ENCODE results near the gene EXT2. TPM values are rescaled to one million over a fixed set of nuclear protein-coding genes. Genes with fewer than 3 reads are reported as not detected.

The EXT2 gene
- total RNA-seq, 1 donor from 2014 or later, result 75.0 TPM

- no peaks in the 10 kb centered on the region for H3K9me3 Mint-ChIP-seq
- H3K36me3 Mint-ChIP-seq, result no peaks in the 10 kb centered on the region
- H3K4me1 Mint-ChIP-seq, result peaks cover 17% of the 10 kb centered on the region
- no peak overlapping the region for H3K27ac Mint-ChIP-seq
- no peak overlapping the region for H3K4me3 Mint-ChIP-seq
- TF ChIP-seq CTCF (IDR thresholded peaks at IDR 0.05; ENCODE audit: unreplicated experiment), result no peak
- DNase-seq (ENCODE audit: low spot score in 2 of 2, unreplicated experiment in 2 of 2), result no peak
- H3K27me3 Mint-ChIP-seq (ENCODE audit: low read depth), result no peaks in the 10 kb centered on the region
These were observed 168.9 kb downstream of the EXT2 start for GRCh38 chr11:44264438-44264749.

- no peak for TF ChIP-seq CTCF (IDR thresholded peaks at IDR 0.05; ENCODE audit: unreplicated experiment)
- Mint-ChIP-seq H3K4me1 (peaks cover 21% of the 10 kb centered on the region), H3K9me3 (no peaks in the 10 kb centered on the region), H3K27me3 (ENCODE audit: low read depth) (no peaks in the 10 kb centered on the region), H3K36me3 (no peaks in the 10 kb centered on the region), H3K4me3 (no peak overlapping the region), H3K27ac (no peak overlapping the region)
- DNase-seq (ENCODE audit: low spot score in 2 of 2, unreplicated experiment in 2 of 2), result no peak
These were observed 169.3 kb downstream of the EXT2 start for GRCh38 chr11:44264761-44265160.

DNA sequence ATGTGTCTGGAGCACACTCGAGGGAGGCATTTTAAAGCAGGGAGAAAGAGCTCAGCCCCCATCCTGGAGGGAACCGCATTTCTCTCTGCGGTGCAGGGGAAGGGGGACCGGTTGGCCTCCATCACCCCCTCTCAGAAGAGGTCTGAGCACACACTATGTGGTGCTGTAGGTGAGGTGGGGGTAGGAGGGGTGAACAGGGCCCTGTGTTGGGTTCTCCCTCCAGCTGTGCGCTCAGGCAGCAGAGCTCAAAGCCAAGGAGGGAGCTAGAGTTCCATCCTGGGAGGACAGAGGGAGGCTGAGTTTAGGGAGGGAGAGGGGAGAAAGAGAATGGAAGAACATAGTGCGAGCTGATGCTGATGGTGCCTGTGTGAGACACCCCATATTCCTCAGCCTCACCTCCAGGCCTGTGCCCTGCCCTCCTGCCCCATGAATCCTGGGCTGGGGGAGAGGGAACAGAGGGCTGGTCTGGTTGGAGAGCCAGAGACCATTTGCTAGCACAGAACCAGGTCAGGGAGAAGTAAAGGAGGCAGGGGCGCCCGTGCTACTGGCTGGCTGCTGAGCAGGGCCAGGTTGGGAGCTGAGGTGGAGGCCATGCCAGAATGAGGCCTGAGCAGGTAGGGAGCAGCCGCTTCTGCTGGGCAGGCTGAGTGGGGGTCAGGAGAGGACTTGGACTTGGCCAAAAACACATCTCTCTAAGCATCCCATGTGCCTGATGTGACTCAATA, 170.7 kb downstream of the EXT2 start:
- DNase-seq (ENCODE audit: low spot score in 2 of 2, unreplicated experiment in 2 of 2), result no peak
- Mint-ChIP-seq H3K36me3 (no peaks in the 10 kb centered on the region), H3K9me3 (no peaks in the 10 kb centered on the region), H3K4me3 (no peak overlapping the region), H3K4me1 (peaks cover 31% of the 10 kb centered on the region), H3K27ac (no peak overlapping the region), H3K27me3 (ENCODE audit: low read depth) (no peaks in the 10 kb centered on the region)
- TF ChIP-seq CTCF (IDR thresholded peaks at IDR 0.05; ENCODE audit: unreplicated experiment), result no peak

DNA sequence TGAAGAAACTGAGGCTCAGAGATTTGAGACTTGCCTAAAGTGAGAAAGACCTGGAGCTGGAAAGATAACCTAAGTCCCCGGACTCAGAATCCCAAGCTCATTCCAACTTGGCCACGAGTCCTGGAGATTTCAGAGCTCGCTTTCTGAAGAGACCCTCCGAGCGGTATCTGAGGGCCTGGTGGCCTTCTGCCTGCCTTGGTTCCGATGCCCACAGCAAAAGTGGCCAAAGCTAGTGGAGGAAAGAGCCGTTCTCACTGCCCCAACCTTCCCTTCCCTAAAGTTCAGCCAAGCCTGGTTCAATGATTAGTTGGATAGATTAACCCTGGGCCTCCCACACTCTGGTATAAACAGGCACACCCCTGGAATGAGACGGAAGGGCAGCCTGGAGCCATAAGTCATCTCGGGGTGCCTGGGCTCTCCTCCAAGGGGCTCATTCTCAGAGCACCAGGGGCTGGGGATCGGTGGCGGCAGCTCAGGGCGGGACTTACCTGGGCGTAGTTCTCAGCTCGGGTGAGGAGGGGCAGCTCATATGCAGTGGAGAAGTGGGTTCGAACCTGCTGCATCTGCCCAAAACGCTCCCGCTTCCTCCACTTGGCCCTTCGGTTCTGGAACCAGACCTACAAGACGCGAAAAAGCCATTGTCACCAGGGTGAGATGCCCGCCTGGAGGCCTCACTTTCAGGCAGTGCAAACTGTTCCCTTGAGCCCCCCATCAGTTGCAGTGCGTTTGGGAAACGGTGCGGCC, 171.7 kb downstream of the EXT2 start:
- Mint-ChIP-seq H3K27ac (no peak overlapping the region), H3K36me3 (no peaks in the 10 kb centered on the region), H3K4me3 (no peak overlapping the region), H3K27me3 (ENCODE audit: low read depth) (no peaks in the 10 kb centered on the region), H3K9me3 (no peaks in the 10 kb centered on the region), H3K4me1 (peaks cover 32% of the 10 kb centered on the region)
- no peak for TF ChIP-seq CTCF (IDR thresholded peaks at IDR 0.05; ENCODE audit: unreplicated experiment)
- DNase-seq (ENCODE audit: low spot score in 2 of 2, unreplicated experiment in 2 of 2), result no peak

DNA sequence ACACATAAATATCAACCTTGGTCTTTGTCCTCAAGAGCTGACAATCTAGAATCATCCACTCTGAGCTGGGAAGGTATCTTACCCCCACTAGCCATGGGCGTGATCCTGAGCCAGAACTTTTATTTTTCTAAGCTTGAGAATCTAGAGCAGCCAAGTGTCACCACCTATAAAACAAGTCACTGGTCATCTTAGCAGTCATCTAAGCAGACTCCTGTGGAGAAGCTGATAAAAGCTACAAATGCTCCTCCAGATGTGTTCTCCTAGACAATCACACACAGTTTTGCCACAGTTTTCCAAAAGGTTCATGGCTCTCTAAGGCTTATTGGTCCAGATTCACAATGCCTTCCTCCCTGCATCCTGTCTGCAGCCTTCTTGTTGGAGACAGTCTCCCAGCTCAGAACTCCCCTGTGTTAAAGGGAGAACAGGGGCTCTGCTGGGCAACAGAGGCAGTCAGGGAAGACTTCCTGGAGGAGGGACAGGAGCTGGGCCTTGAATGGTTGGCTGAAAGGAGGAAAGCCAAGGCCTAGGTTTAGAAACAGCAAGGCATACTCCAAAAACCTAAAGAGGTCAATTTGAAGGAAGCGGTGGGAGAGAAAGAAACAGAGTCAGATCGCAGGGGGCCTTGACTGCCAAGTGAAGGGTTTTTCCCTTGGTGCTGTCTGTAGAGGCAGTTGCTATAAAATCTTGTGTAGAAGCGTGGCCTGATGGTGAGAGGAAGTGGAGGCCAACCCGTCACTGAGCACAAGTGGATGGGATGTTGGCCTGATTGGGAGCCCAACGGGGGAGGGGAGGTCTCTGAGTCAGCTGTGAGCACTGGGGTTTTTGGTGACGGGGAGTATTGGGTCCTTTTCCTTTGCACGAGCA, 172.5 kb downstream of the EXT2 start:
- no peak for TF ChIP-seq CTCF (IDR thresholded peaks at IDR 0.05; ENCODE audit: unreplicated experiment)
- H3K36me3 Mint-ChIP-seq, result no peaks in the 10 kb centered on the region

More for the DNA sequence above, 172.5 kb downstream of the EXT2 start:
- Mint-ChIP-seq H3K4me1 (peaks cover 32% of the 10 kb centered on the region), H3K27ac (no peak overlapping the region), H3K4me3 (no peak overlapping the region), H3K27me3 (ENCODE audit: low read depth) (no peaks in the 10 kb centered on the region), H3K9me3 (no peaks in the 10 kb centered on the region)
- no peak for DNase-seq (ENCODE audit: low spot score in 2 of 2, unreplicated experiment in 2 of 2)
